GM12873 (cell line): ENCODE data around the gene NLRP5.

ENCODE experiments used
- CTCF ChIP-seq: IDR thresholded peaks from 2 replicates; pipeline ENCODE4 v1.5.1; 2012; ENCODE audit warnings: low read depth, mild to moderate bottlenecking, moderate library complexity, low read length, control low read depth; ENCODE audit not compliant: insufficient read depth; ENCODE audit errors: missing control alignments

Gene NLRP5

GRCh38 chr19:56101746-56102535 lies 115.4 kb downstream of the NLRP5 start:
- no peak for TF ChIP-seq CTCF

- TF ChIP-seq CTCF, result no peak
These were observed 116.5 kb downstream of the NLRP5 start for GRCh38 chr19:56103027-56103614.

- no peak for TF ChIP-seq CTCF
These were observed 117.8 kb downstream of the NLRP5 start for GRCh38 chr19:56104423-56104822.

- peak; percentile 65 for TF ChIP-seq CTCF
These were observed 118.6 kb downstream of the NLRP5 start for GRCh38 chr19:56105090-56105701.

GRCh38 chr19:56106397-56106849 lies 119.8 kb downstream of the NLRP5 start:
- TF ChIP-seq CTCF, result no peak

- TF ChIP-seq CTCF, result no peak
These were observed 120.4 kb downstream of the NLRP5 start for GRCh38 chr19:56106993-56107392.

GRCh38 chr19:56107626-56108351 lies 121.2 kb downstream of the NLRP5 start:
- no peak for TF ChIP-seq CTCF
